Neuron (in vitro differentiated cells): Measurements from ENCODE around the gene PI4KA.
"Not testable (repeated sequence)": the region's sequence is repeated elsewhere in the genome, so short reads cannot be mapped to it uniquely, and the experiment has no call there.

ENCODE experiments used
- H2AFZ ChIP-seq: one replicate; pipeline ENCODE4 v1.6.1; 2013; ENCODE audit warnings: low read depth, mild to moderate bottlenecking, inconsistent platforms, low read length, moderate library complexity
- H3K27me3 ChIP-seq: one replicate; pipeline ENCODE4 v1.6.1; 2013; ENCODE audit warnings: low read length; ENCODE audit not compliant: insufficient read depth
- H3K36me3 ChIP-seq: one replicate; pipeline ENCODE4 v1.6.1; 2013; ENCODE audit warnings: low read length; ENCODE audit not compliant: insufficient read depth
- H3K4me1 ChIP-seq: one replicate; pipeline ENCODE4 v1.6.1; 2013; ENCODE audit warnings: low read length; ENCODE audit not compliant: insufficient read depth
- H3K4me3 ChIP-seq: 2 replicates; pipeline ENCODE4 v1.5.1; 2013; ENCODE audit warnings: mild to moderate bottlenecking, low read length, moderate library complexity
- H3K9me3 ChIP-seq: one replicate; pipeline ENCODE4 v1.6.1; 2013; ENCODE audit warnings: low read length

Gene PI4KA

DNA sequence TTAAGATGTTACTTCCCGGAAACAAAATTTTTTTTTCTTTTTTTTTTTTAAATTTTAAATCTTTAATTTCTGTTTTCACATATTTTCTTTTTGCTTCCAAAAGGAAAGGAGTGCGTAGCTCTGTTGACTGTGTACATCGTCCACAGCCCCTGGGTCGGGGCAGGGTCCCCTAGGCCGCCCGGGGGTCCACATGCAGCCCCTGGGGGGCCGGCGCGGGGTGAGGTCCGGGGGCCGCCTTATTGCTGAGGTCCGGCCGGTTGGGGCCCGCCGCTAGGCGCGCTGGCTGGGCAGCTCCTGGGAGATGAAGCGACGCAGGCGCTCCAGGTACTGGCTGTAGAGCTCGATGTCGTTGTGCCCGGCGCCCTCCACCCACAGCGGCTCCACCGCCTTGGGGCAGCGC is 191.1 kb downstream of the PI4KA start:
- H3K9me3 ChIP-seq, H2AFZ ChIP-seq, H3K4me1 ChIP-seq, H3K27me3 ChIP-seq, H3K4me3 ChIP-seq, H3K36me3 ChIP-seq: not testable (repeated sequence)

GRCh38 chr22:20666560-20666959 is 192.1 kb downstream of the PI4KA start:
- no peaks in the 10 kb centered on the region for H3K36me3 ChIP-seq
- no peaks in the 10 kb centered on the region for H3K4me1 ChIP-seq
- no peaks in the 10 kb centered on the region for H3K27me3 ChIP-seq
- peaks cover 3% of the 10 kb centered on the region for H3K9me3 ChIP-seq
- H3K4me3 ChIP-seq: no peak overlapping the region
- H2AFZ ChIP-seq: no peak overlapping the region

GRCh38 chr22:20664594-20664959 is 194.0 kb downstream of the PI4KA start:
- Histone ChIP-seq H2AFZ (no peak overlapping the region), H3K27me3 (no peaks in the 10 kb centered on the region), H3K36me3 (no peaks in the 10 kb centered on the region), H3K4me3 (no peak overlapping the region), H3K9me3 (peaks cover 3% of the 10 kb centered on the region), H3K4me1 (no peaks in the 10 kb centered on the region)

DNA sequence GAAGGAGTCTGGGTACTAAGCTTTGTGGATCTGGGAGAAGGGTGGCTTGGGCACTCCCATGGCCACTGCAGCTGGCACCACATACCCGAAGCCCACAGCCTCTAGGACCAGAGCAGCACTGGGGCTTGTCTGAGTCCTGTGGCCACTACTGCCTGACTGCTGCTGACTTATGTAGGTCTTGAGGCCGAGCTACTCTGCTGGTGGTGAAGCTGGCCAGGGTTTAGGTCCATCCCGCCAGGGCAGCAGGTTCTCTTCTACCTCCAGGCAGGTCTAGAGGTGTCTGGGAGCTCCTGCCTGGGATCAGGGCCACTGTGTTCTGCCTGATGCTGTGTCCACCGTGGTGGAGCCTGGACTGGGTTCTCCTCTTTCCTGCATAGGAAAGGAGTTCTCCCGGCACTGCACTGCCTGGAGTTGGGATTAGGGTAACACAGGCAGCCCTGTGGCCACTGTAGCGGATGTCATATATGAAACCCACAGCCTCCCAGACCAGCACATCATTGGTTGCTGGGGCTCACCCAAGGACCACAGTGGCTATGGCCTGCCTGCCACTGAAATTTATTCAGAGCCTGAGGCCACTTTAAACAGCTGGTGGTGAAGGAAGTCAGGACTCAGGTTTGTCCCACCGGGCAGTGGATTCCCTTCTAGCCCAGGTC is 194.5 kb downstream of the PI4KA start:
- Histone ChIP-seq H2AFZ (no peak overlapping the region), H3K4me1 (no peaks in the 10 kb centered on the region), H3K36me3 (no peaks in the 10 kb centered on the region), H3K9me3 (peaks cover 3% of the 10 kb centered on the region), H3K27me3 (no peaks in the 10 kb centered on the region), H3K4me3 (no peak overlapping the region)

DNA sequence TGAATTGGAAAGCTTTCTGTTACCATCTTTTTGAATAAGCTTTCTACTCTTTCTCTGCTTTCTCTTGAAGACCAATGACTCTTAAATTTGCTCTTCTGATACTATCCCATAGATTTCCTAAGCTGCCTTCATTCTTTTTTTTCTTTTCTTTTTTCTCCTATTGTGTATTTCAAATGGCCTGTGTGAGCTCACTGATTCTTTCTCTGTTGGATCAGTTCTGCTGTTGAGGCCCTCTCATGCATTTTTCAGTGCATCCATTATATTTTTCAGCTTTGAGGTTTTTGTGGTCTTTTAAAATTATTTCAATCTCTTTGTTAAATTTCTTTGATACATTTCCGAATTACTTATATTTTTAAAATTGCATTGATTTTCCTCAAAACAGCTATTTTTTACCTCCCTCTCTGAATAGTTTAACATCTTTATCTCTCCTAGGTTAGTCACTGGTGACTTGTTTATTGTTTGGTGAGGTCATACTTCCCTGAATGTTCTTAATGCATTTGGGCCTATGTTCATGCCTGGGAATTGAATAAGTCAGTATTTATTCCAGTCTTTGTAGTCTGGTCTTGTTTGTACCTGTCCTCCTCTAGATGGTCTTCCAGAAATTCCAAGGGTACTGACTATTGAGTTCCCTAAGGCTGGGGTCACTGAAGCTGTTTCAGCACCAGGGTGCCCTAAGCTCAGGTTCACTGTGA is 195.3 kb downstream of the PI4KA start:
- Histone ChIP-seq H3K36me3 (no peaks in the 10 kb centered on the region), H2AFZ (no peak overlapping the region), H3K4me3 (no peak overlapping the region), H3K9me3 (peaks cover 3% of the 10 kb centered on the region), H3K27me3 (no peaks in the 10 kb centered on the region), H3K4me1 (no peaks in the 10 kb centered on the region)

DNA sequence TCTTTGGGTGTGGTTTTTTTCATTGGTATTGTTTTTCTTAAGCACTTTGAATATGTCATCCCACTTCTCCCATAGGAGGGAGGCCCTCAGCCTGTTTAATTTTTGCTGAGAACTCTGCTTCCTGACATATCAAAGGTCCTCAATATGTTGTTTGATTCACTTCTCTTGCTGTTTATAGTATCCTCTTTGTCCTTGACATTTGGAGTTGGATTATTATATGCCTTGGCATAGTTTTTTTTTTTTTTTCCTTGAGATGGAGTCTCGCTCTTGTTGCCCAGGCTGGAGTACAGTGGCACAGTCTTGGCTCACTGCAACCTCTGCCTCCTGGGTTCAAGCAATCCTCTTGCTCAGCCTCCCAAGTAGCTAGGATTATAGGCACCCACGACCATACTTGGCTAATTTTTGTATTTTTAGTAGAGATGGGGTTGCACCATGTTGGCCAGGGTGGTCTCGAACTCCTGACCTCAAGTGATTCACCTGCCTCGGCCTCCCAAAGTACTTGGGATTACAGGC is 196.0 kb downstream of the PI4KA start:
- H2AFZ ChIP-seq, H3K4me1 ChIP-seq, H3K27me3 ChIP-seq, H3K36me3 ChIP-seq, H3K4me3 ChIP-seq, H3K9me3 ChIP-seq: not testable (repeated sequence)

DNA sequence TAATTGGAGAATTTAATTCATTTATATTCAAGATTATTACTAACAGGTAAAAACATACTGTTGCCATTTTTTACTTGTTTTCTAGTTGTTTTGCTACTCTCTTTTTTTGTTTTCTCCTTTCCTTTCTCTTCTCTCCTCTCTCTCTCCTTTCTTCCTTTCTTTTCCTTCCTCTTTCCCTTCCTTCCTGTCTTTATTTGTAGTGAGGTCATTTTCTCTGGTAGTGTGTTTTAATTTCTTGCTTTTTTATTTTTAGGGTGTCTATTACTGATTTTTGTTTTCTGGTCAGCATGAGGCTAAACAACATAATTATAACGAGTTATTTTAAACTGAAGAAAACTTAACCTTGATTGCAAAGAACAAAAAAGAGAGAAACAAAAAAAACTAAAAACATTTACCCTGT is 197.1 kb downstream of the PI4KA start:
- no peak overlapping the region for H2AFZ ChIP-seq
- no peaks in the 10 kb centered on the region for H3K27me3 ChIP-seq
- no peaks in the 10 kb centered on the region for H3K36me3 ChIP-seq
- H3K4me3 ChIP-seq: no peak overlapping the region
- no peaks in the 10 kb centered on the region for H3K4me1 ChIP-seq
- H3K9me3 ChIP-seq: peaks cover 3% of the 10 kb centered on the region

GRCh38 chr22:20660441-20661054 is 198.1 kb downstream of the PI4KA start:
- no peak overlapping the region for H2AFZ ChIP-seq
- peaks cover 3% of the 10 kb centered on the region for H3K9me3 ChIP-seq
- no peaks in the 10 kb centered on the region for H3K36me3 ChIP-seq
- H3K4me3 ChIP-seq: no peak overlapping the region
- H3K4me1 ChIP-seq: no peaks in the 10 kb centered on the region
- no peaks in the 10 kb centered on the region for H3K27me3 ChIP-seq

- Histone ChIP-seq H3K4me3 (no peak overlapping the region), H3K27me3 (no peaks in the 10 kb centered on the region), H3K9me3 (peaks cover 3% of the 10 kb centered on the region), H3K36me3 (no peaks in the 10 kb centered on the region), H3K4me1 (no peaks in the 10 kb centered on the region), H2AFZ (no peak overlapping the region)
Measured at GRCh38 chr22:20659920-20660319, 198.7 kb downstream of the PI4KA start.

GRCh38 chr22:20659258-20659657 is 199.4 kb downstream of the PI4KA start:
- no peak overlapping the region for H2AFZ ChIP-seq
- no peaks in the 10 kb centered on the region for H3K36me3 ChIP-seq
- no peak overlapping the region for H3K4me3 ChIP-seq
- H3K4me1 ChIP-seq: no peaks in the 10 kb centered on the region
- no peaks in the 10 kb centered on the region for H3K27me3 ChIP-seq
- H3K9me3 ChIP-seq: peaks cover 2% of the 10 kb centered on the region

DNA sequence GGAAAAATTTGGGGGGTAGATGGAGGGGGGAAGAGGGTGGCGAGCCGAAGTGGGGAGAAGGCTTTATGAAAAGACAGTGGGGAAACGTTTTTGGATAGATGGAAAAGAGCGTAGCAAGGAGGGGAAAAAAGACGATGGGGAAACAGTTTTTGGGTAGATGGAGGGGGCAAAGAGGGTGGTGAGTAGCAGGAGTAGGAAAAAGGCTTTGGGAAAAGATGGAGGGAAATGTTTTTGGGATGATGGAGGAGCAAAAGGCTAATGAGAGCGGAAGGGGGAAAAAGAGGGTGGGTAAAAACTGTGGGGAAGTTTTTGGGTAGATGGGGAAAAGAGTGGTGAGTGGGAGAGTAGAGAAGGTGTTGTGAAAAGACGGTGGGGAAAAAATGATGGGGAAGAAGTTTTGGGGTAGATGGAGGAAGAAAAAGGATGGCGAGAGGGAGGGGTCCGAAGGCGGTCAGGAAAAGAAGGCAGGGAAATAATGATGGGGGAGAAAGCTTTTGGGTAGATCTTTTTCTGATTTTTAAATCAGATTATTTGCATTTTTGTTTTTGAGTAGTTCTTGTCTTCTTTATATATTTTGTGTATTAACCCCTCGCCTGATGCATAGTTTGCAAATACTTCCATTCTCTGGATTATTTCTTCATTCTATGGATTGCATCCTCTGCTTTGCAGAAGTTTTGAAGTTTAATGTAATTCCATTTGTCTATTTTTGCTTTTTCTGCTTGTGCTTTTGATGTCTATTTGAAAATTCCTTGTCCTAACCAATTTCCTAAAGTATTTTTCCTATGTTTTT is 200.0 kb downstream of the PI4KA start:
- Histone ChIP-seq H2AFZ (no peak overlapping the region), H3K27me3 (no peaks in the 10 kb centered on the region), H3K36me3 (no peaks in the 10 kb centered on the region), H3K4me3 (no peak overlapping the region), H3K4me1 (no peaks in the 10 kb centered on the region), H3K9me3 (no peaks in the 10 kb centered on the region)

DNA sequence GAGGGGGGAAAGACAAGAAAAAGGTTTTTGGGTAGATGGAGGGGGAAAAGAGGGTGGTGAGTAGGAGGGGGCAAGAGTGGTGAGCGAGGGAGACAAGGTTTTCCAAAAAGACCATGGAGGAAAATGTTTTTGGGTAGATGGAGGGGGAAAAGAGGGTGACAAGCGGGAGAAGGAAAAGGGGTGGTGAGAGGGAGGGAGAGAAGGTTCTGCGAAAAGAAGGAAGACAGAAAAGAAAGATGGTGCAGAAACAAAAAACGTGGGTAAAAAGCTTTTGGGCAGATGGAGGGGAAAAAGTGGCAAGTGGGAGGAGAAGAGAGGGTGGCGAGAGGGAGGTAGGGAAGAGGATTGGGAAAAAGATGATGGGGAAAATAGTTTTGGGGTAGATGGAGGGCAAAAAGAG is 200.6 kb downstream of the PI4KA start:
- Histone ChIP-seq H3K9me3 (no peaks in the 10 kb centered on the region), H3K4me1 (no peaks in the 10 kb centered on the region), H3K36me3 (no peaks in the 10 kb centered on the region), H3K27me3 (no peaks in the 10 kb centered on the region), H2AFZ (no peak overlapping the region), H3K4me3 (no peak overlapping the region)
